Pancreas (tissue), 10 donors: ENCODE results near the gene SLC26A8. TPM values are rescaled to one million over a fixed set of nuclear protein-coding genes. Genes with fewer than 3 reads are reported as not detected.

Experiments
- ATAC-seq, 4 donors: fragments of 200-7000 bp; cut with Tn5 transposase; one replicate each; pipeline versions ENCODE4 v1.8.0 to v1.9.1; 2020; ENCODE audit warnings: mild to moderate bottlenecking in 4 of 4, moderate library complexity in 4 of 4
- DNase-seq, 6 donors: peaks; one replicate each; pipeline ENCODE4 v3.0.0-alpha.2; 2020
- FAIRE-seq: peaks from 2 replicates; lab custom pipeline; 2012; peaks lifted over from hg19 to GRCh38; lab: Jason Lieb, UNC
- H3K27ac ChIP-seq, 4 donors: fragments of 200-600 bp; sonication (generic); 1 replicate in 3 of 4; 2 replicates in 1 of 4; pipeline versions ENCODE4 v1.5.0 to v1.8.0; 2020
- H3K27me3 ChIP-seq, 4 donors: fragments of 200-600 bp; one replicate each; pipeline ENCODE4 v1.8.0; 2021
- H3K36me3 ChIP-seq, 3 donors: fragments of 200-600 bp; sonication (generic) in 1 of 3; one replicate each; pipeline versions ENCODE4 v1.5.0 to v1.8.0; 2020 to 2021
- H3K4me1 ChIP-seq, 3 donors: fragments of 200-600 bp; one replicate each; pipeline ENCODE4 v1.8.0; 2021
- H3K4me3 ChIP-seq, 4 donors: fragments of 200-600 bp; sonication (generic) in 2 of 4; one replicate each; pipeline versions ENCODE4 v1.5.0 to v1.8.0; 2020 to 2021
- H3K9me3 ChIP-seq, 4 donors: fragments of 200-600 bp; one replicate each; pipeline ENCODE4 v1.8.0; 2021
- WGBS, 2 donors: extraction: QIAGEN DNeasy Blood & Tissue Kit; methylation state at CpG; one replicate each; pipeline ENCODE4 v1.1.7; 2013; 5-methylcytosine and 5-hydroxymethylcytosine counted together
- intact Hi-C, 3 donors: fragments of 100-400 bp; cut with DNase I; formaldehyde crosslinking; loops; one replicate each; pipeline versions ENCODE4 v1.11.1 to v1.14.2; 2022
- polyA plus RNA-seq, 2 donors: library from polyadenylated mRNA; stranded (reverse); fragments of 200-250 nt; gene quantifications; one replicate each; pipeline ENCODE4 v1.2.3, GENCODE V29; 2013
- total RNA-seq, 6 donors: library from RNA; stranded (reverse); fragmentation: NEBNext Ultra II Directional in 4 of 6; extraction: Animal tissue kit (Norgen Biotek cat#: 25700) in 4 of 6; gene quantifications; one replicate each; pipeline versions ENCODE4 v1.2.1 to v1.2.4, GENCODE V29; 2021 to 2023
- TF ChIP-seq, protein P1 (sequence below), 4 donors: fragments of 200-600 bp; sonication (generic) in 3 of 4; IDR thresholded peaks; one replicate each; pipeline versions ENCODE4 v1.5.0 to v1.8.0; 2021; ENCODE audit warnings: antibody characterized with exemption in 4 of 4
- donor health status: healthy with polysubstance abuse.
- donor health status: DM: no; HTN: no; CAD: no; lungs with moderate emphysema.
- donor health status: DM: no; HTN: no; CAD: no.
- donor health status: control.
- donor health status: control.
- donor health status: Bipolar disorder and iron deficiency.
- donor health status: DM: yes; HTN: yes; CAD: no.
- donor health status: DM: no; HTN: no; CAD: no.
- donor health status: DM: no; HTN: no; CAD: no.
- donor health status: DM: yes; HTN: yes; CAD: no.

SLC26A8 gene
- total and polyA plus RNA-seq, 8 donors = 0.06 to 0.11 (median 0.07) TPM; not detected in 5

DNA sequence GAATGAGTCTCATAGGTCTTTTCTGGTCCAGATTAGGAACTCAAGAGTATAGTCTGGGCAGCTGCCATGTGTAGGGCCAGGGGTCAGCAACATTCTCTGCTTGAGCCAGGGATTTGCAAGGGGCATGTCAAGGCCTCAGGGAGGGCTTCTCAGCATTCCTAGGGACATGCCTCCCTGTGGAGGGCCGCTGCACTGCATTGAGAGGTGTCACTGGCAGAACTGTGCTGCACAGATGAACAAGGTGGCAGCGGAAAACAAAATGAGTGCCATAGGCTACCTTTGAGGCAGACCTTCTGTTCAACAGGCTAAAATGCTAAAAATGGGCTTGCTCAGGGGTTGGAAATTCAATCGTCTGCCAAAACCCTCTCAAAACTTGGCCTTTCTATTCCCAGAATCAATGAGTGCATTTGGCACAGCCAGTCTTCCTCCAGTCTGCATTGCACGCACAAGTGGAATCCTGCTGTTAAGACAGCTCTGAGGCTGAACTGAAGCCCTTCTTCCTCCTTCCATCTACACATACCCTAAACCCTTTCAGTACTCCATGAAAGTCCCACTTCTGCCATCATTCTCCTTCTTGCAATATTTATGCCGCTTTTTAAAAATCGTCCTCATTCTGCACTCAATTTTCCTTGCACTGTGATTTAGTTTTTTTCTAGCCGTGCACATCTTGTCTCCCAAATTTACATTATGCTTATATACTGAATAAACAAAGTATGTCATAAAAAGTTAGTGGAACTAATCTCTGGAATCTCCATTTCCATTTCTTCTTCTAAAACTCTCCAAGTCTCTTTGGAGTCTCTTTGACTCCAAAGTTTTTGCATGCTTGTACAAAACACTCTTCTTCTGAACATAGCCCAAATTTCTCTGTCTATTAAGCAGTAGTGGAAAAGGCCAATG is 51.7 kb downstream of the SLC26A8 start:
- intact Hi-C loops = no loop called here
- no peak for FAIRE-seq
- ATAC-seq = peak in 1 of 4 donors; percentile 12

DNA sequence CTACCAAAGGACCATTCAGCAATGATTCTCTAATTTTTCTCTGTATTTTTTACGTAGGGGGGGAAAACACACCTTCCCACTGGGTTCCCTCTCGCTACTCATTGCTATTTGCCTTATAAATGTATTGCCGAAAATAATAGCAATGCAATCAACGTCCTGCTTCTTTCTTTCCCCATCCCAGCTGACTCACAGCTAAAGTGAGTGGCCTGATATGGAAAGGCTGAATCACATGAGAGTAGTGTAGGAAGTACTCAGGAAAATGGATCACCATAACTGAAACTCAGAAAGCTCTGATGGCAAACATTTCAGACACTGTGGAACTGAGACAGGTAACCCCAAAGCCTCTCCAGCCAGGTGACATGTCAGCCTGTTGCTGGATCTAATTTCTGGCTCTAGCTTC is 54.3 kb downstream of the SLC26A8 start:
- intact Hi-C loops = no loop called here
- Histone ChIP-seq H3K9me3 (no peaks in the 10 kb centered on the region), H3K4me1 (peaks cover 0 to 13% (median 0%) of the 10 kb centered on the region in 3 donors), H3K4me3 (no peak overlapping the region), H3K27ac (no peak overlapping the region), H3K36me3 (no peaks in the 10 kb centered on the region), H3K27me3 (no peaks in the 10 kb centered on the region)
- ATAC-seq (no peak), DNase-seq (no peak), FAIRE-seq (no peak)
- 85 to 87% methylated on average over 4 of the region's 4 CpGs for WGBS, 2 donors
- TF ChIP-seq, protein P1, sequence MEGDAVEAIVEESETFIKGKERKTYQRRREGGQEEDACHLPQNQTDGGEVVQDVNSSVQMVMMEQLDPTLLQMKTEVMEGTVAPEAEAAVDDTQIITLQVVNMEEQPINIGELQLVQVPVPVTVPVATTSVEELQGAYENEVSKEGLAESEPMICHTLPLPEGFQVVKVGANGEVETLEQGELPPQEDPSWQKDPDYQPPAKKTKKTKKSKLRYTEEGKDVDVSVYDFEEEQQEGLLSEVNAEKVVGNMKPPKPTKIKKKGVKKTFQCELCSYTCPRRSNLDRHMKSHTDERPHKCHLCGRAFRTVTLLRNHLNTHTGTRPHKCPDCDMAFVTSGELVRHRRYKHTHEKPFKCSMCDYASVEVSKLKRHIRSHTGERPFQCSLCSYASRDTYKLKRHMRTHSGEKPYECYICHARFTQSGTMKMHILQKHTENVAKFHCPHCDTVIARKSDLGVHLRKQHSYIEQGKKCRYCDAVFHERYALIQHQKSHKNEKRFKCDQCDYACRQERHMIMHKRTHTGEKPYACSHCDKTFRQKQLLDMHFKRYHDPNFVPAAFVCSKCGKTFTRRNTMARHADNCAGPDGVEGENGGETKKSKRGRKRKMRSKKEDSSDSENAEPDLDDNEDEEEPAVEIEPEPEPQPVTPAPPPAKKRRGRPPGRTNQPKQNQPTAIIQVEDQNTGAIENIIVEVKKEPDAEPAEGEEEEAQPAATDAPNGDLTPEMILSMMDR (IDR thresholded peaks at IDR 0.05) = no peak

More for the DNA sequence above, 51.7 kb downstream of the SLC26A8 start:
- WGBS, 2 donors = 82 to 90% methylated on average over 7 of the region's 7 CpGs
- DNase-seq = no peak
- H3K36me3 ChIP-seq = no peaks in the 10 kb centered on the region
- TF ChIP-seq, protein P1 (IDR thresholded peaks at IDR 0.05) = no peak
- peaks cover 0 to 2% (median 0%) of the 10 kb centered on the region in 3 donors for H3K4me1 ChIP-seq
- H3K27ac ChIP-seq = no peak overlapping the region
- H3K9me3 ChIP-seq = no peaks in the 10 kb centered on the region
- H3K4me3 ChIP-seq = no peak overlapping the region
- no peaks in the 10 kb centered on the region for H3K27me3 ChIP-seq

DNA sequence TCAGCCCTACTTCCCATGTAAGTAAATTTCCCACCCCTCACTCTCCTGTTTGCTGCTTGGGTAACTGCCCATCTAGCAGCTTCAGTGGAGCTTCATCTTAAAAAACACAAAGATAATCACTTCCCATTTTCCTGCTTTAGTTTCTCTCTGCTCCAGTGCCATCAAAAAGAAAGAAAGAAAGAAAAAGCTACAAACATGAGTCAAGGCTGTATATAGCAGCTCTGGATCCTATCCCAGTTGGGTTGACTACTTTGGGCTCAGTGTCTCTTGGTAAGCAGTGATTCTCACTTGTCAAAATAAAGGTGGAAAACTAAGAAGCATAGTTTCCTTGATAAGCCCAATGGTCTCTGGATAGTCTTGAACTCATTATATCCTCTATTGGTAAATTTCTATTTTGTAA is 54.8 kb downstream of the SLC26A8 start:
- no peak for FAIRE-seq

DNA sequence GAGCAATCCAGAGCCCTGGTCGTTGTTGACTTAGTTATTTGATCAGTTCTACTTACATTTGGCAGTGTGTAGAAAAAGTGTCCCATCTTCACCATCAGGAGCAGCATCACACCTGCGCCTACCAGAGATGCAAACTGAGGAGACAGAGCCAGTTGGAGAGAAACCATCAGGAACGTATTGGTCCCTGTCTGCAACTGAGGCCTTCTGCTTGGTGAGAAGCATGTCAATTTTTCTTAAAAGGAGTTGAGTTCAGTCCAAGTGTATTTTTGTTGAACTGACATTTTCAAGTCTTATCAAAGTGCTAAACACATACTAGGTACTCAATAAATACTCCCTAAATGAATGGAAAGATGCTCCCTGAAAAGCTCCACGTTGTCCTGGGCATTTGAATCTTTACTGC is 55.6 kb downstream of the SLC26A8 start:
- Histone ChIP-seq H3K4me1 (peaks cover 0 to 13% (median 0%) of the 10 kb centered on the region in 3 donors), H3K27ac (no peak overlapping the region), H3K27me3 (no peaks in the 10 kb centered on the region), H3K4me3 (no peak overlapping the region), H3K9me3 (no peaks in the 10 kb centered on the region), H3K36me3 (no peaks in the 10 kb centered on the region)
- intact Hi-C loops = no loop called here
- ATAC-seq (no peak), DNase-seq (no peak), FAIRE-seq (no peak)
- whole genome bisulfite sequencing, 2 donors = 82 to 91% methylated on average over 4 of the region's 4 CpGs
- TF ChIP-seq, protein P1 (IDR thresholded peaks at IDR 0.05) = no peak

More for the DNA sequence above, 54.8 kb downstream of the SLC26A8 start:
- no peak for DNase-seq
- H3K36me3 ChIP-seq = no peaks in the 10 kb centered on the region
- H3K27me3 ChIP-seq = no peaks in the 10 kb centered on the region
- no peak for ATAC-seq
- TF ChIP-seq, protein P1 (IDR thresholded peaks at IDR 0.05) = no peak
- intact Hi-C loops = no loop called here
- H3K9me3 ChIP-seq = no peaks in the 10 kb centered on the region
- H3K27ac ChIP-seq = no peak overlapping the region
- no peak overlapping the region for H3K4me3 ChIP-seq
- H3K4me1 ChIP-seq = peaks cover 0 to 13% (median 0%) of the 10 kb centered on the region in 3 donors
